ENCODE data around the gene SPIRE1. TPM values are rescaled to one million over a fixed set of nuclear protein-coding genes. Genes with fewer than 3 reads are reported as not detected.
"Not testable (repeated sequence)": the region's sequence is repeated elsewhere in the genome, so short reads cannot be mapped to it uniquely, and the experiment has no call there.

Gene SPIRE1
- total RNA-seq, 1 experiment from 2014 or later = 15.2 TPM

DNA sequence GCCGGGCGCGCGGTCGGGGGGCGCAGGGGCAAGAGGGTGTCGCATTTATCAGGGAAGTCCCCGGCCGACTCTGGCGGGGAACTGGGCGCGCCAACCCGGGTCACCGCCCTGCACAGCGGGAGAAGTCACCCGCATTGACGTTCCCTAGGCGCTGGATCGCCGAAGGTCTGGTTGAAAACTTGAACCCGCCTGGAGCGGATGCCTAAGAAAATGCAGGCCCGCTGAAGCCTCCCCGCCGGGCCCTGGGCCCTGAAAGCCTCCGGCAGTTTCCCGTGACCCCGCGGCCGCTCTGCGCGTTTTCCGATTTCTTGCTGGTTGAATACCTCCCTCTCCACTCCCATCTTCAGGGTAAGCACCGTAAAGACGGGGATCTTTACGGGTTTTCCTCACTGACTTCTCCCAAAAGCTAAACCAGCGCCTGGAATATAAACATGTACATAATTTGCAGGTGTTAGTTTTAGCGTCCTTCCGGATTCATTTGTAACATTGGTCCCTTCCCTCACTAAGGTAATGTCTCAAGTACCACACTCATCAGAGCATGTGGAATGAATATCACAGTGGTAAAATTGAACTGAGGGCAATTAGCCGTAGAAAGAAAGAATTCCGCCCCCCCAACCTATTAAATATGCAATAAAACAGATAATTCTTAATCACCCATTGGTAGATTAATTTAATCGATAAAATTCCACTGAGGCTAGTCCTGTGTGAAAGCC, 675 bp upstream of the SPIRE1 start:
- Histone ChIP-seq H3K4me3 (no peak overlapping the region), H3K4me1 (no peaks in the 10 kb centered on the region), H3K36me3 (no peaks in the 10 kb centered on the region), H3K9me3 (replicated peaks) (no peaks in the 10 kb centered on the region), H3K27ac (no peak overlapping the region), H3K27me3 (no peaks in the 10 kb centered on the region)
- no peak for DNase-seq

DNA sequence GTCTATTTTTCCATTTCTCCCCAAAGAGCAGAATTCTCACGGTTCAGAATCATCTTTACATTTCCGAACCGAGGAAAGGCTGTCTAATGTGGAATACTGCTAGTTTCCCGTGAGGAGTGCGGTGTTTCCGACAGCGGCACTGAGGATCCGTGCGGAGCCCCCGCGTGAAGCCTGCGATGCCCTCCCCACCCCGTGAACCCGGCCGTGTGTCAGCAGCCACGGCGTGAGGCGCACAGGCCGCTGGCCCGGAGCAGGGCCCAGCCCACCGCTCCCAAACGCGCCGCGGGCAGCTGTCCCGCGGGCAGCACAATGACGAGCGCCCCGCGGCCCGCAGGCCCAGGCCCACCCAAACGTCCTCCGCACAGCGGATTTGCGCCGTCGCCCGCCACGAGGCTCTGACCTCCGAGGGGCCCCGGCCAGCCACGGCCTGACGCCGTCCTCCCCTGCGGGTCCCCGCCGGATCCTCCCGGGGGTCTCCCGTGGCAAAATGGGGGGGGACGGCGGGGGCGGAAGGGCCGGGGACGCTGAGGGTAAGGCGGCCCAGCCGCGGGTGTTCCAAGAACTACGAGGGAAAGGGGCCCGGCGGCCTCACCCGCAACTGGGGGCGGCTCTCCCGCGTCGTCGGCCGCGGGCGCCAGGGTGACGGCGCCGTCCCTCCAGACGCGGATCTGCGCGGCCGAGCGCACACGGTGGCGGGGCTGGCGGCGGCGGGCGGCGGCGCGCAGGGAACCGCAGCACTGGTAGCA, 796 bp downstream of the SPIRE1 start:
- Histone ChIP-seq H3K4me1 (peaks cover 1% of the 10 kb centered on the region; the same call in 1 of the 2 replicates), H3K4me3 (peak overlapping the region; percentile 78), H3K27me3 (no peaks in the 10 kb centered on the region), H3K27ac (peak overlapping the region; percentile 62), H3K36me3 (no peaks in the 10 kb centered on the region), H3K9me3 (replicated peaks) (no peaks in the 10 kb centered on the region)
- peak; percentile 29 to 54 for DNase-seq

DNA sequence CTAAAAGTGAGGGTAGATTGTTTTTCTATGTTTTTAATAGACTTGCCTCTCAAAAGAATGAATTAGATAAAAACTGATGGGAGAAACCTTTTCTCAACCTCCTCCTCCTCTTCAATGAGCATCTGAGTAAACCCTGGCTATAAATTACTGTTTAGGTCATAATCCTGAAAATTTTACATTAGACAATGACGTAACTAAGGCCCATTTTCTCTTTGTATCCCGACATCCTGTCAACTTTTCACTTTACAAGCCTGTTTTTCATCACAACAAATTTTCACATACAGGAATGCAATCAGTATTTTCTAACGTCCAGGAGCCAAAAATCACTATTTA, 1.3 kb downstream of the SPIRE1 start:
- peak in 1 of 2 experiments; percentile 8 for DNase-seq
- Histone ChIP-seq H3K27ac (peak overlapping the region; percentile 62), H3K4me1 (peaks cover 5% of the 10 kb centered on the region; the same call in 1 of the 2 replicates)

DNA sequence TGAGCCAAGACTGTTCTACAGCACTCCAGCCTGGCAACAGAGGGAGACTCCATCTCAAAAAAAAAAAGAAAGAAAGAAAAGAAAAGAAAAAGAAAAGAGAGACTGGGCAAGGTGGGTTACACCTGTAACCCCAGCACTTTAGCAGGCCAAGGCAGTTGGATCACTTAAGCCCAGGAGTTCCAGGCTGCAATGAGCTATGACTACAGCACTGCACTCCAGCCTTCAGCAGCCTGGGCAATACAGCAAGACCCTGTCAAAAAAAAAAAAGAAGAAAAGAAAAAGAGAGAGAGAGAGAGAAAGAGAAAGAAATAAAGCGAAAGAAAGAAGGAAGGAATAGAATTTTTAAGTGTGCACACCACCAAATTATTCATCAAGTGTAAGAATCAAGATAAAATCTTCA, 2.9 kb downstream of the SPIRE1 start:
- H3K36me3 ChIP-seq = no peaks in the 10 kb centered on the region
- H3K9me3 ChIP-seq (replicated peaks) = no peaks in the 10 kb centered on the region
- no peaks in the 10 kb centered on the region for H3K27me3 ChIP-seq
- DNase-seq = no peak
- H3K27ac ChIP-seq = no peak overlapping the region
- no peak overlapping the region for H3K4me3 ChIP-seq
- H3K4me1 ChIP-seq = peaks cover 5% of the 10 kb centered on the region; the same call in 1 of the 2 replicates

More for the DNA sequence above, 1.3 kb downstream of the SPIRE1 start:
- no peaks in the 10 kb centered on the region for H3K9me3 ChIP-seq (replicated peaks)
- H3K27me3 ChIP-seq = no peaks in the 10 kb centered on the region
- peak overlapping the region; percentile 78 for H3K4me3 ChIP-seq
- H3K36me3 ChIP-seq = no peaks in the 10 kb centered on the region

DNA sequence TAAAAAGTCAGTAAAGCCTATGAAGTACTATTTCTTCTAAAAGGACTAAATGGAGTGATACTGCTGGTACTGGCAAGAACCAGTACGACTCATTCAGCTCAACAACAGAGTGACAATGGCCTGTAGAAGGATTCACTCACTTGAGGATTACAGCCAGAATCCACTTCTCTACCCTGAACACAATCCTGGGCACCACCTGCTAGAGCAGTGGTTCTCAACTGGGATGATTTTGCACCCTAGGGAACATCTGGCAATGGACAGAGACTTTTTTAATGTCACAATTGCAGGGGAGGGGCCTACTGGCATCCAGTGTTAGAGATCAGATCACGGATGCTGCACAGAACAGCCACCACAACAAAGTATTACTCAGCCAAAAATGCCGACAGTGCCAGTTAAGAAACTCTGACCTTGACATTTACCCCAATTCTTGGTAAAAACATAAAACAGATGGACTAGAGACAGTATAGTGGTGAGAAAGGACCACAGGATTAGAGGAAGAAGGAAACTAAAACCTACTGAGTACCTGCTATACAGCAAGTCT, 5.0 kb downstream of the SPIRE1 start:
- H3K4me3 ChIP-seq = no peak overlapping the region
- no peak overlapping the region for H3K27ac ChIP-seq
- H3K36me3 ChIP-seq = no peaks in the 10 kb centered on the region
- no peaks in the 10 kb centered on the region for H3K9me3 ChIP-seq (replicated peaks)
- H3K27me3 ChIP-seq = no peaks in the 10 kb centered on the region
- no peak for DNase-seq
- peaks cover 5% of the 10 kb centered on the region; the same call in 1 of the 2 replicates for H3K4me1 ChIP-seq

DNA sequence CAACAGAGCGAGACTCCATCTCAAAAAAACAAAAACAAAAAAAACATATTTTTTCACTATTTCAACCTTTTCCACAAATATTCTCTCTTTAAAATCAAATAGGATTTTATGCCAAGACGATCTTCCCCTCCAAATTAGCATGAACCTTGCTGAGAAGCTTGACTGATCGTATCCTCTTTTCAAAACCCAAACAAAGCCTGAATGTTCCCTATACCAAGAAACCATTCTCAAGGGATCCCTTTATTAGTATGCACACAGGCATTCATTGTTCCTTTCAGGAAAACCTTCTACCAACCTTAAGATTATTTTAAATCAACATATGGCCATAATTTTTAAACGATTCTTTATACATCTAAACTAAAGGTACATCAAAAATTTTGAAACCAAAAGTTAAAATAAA, 6.3 kb downstream of the SPIRE1 start:
- no peak overlapping the region for H3K4me3 ChIP-seq
- no peaks in the 10 kb centered on the region for H3K27me3 ChIP-seq
- peak overlapping the region; percentile 5; the same call in 1 of the 2 replicates for H3K27ac ChIP-seq
- H3K4me1 ChIP-seq = peaks cover 5% of the 10 kb centered on the region; the same call in 1 of the 2 replicates
- no peaks in the 10 kb centered on the region for H3K9me3 ChIP-seq (replicated peaks)
- DNase-seq = peak in 1 of 2 experiments; percentile 17
- H3K36me3 ChIP-seq = no peaks in the 10 kb centered on the region

DNA sequence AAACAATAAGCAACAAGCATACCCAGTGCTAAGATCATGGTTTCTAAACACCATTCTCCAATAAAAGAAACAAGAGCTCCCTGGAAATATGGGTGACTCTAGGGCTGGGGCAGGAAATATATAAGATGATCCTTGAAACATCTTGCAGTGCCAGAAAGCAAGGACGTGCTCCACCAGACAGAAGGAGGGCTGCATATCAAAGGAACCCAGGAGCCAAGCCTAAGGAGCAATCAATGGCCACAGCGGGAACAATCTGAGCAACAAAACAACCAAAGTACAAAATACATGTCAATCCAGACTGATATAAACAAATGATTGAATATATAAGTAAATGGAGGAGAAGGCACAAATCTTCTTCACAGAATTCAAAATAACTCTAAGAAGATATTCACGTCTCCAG, 10.1 kb downstream of the SPIRE1 start:
- no peaks in the 10 kb centered on the region for H3K36me3 ChIP-seq
- H3K4me1 ChIP-seq = peaks cover 5% of the 10 kb centered on the region; the same call in 1 of the 2 replicates
- no peak overlapping the region for H3K27ac ChIP-seq
- H3K27me3 ChIP-seq = no peaks in the 10 kb centered on the region
- no peaks in the 10 kb centered on the region for H3K9me3 ChIP-seq (replicated peaks)
- DNase-seq = no peak
- H3K4me3 ChIP-seq = no peak overlapping the region

DNA sequence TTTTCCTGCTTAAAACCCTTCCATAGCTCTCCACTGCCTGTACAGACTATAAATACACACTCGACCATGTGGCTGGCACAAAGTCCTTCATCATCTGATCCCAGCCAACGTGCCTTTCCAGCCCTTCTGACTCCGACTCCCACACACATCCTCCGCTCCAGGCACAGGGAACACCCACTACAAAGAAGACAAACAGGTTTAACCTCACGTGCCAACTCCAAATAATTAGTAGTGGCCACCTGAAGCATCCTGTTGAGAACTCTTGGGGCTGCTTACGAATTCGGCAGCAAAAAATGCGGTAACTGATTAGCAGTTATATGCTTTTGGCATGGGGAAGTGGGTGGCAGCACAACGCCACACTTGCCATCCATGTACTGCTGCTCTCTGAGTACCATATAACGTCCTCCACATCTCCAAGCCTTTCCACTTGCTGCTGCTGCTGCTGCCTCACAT, 12.1 kb downstream of the SPIRE1 start:
- Histone ChIP-seq H3K9me3 (replicated peaks) (no peaks in the 10 kb centered on the region), H3K27me3 (no peaks in the 10 kb centered on the region), H3K36me3 (no peaks in the 10 kb centered on the region), H3K4me1 (no peaks in the 10 kb centered on the region), H3K4me3 (no peak overlapping the region), H3K27ac (no peak overlapping the region)
- no peak for DNase-seq

DNA sequence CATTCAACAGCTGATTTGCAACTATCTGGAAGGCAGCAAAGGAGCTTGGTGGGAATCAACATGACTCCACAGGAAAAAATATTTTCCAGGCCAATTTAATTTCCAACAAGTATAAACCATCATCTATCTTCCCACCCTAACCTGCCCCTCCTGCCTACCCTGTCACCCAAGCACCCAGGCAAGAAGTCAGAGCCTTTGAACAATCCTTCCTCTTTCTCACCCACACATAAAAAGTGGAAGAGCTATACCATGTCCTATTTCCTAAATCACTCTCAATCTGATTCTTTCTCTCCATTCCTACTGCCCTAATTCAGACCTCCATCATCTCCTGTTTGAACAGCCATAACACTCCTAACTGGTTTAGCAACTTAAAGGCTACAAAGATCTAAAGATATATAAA, 12.7 kb downstream of the SPIRE1 start:
- Histone ChIP-seq H3K9me3 (replicated peaks) (no peaks in the 10 kb centered on the region), H3K27ac (no peak overlapping the region), H3K36me3 (no peaks in the 10 kb centered on the region), H3K27me3 (no peaks in the 10 kb centered on the region), H3K4me3 (no peak overlapping the region), H3K4me1 (no peaks in the 10 kb centered on the region)
- DNase-seq = no peak

DNA sequence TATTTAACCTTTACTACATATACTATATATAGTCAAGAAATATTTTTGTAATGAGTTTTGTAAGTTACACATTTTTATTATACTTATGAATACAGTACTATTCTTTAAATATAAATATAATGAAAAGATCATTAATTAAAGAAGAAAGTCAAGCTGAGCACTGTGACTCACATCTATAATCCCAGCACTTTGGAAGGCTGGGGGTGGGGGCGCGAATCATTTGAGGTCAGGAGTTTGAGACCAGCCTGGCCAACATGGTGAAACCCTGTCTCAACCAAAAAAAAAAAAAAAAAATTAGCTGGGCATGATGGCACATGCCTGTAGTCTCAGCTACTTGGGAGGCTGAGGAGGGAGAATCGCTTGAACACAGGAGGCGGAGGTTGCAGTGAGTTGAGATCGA, 14.2 kb downstream of the SPIRE1 start:
- not testable (repeated sequence) for DNase-seq; H3K4me1 ChIP-seq; H3K9me3 ChIP-seq (replicated peaks)

DNA sequence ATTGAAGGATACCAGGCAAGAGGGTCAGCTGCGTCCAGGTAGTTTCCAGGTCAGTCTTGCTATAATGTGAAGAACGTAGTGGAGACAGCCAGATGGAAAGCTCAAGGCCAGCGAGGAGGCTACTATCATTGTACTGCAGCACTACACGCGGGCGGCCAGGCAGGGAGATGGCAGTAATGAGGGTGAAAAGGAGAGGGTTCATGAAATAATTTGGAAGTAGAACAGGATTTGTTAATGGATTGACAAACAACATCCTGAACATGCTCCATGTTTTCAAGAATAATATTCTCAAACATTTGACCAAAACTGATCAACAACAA, 17.1 kb downstream of the SPIRE1 start:
- H3K27ac ChIP-seq = no peak overlapping the region
- H3K27me3 ChIP-seq = no peaks in the 10 kb centered on the region
- no peak overlapping the region for H3K4me3 ChIP-seq
- no peak for DNase-seq
- no peaks in the 10 kb centered on the region for H3K4me1 ChIP-seq
- no peaks in the 10 kb centered on the region for H3K9me3 ChIP-seq (replicated peaks)
- no peaks in the 10 kb centered on the region for H3K36me3 ChIP-seq

More for the DNA sequence above, 14.2 kb downstream of the SPIRE1 start:
- H3K27me3 ChIP-seq, H3K27ac ChIP-seq, H3K4me3 ChIP-seq, H3K36me3 ChIP-seq: not testable (repeated sequence)

DNA sequence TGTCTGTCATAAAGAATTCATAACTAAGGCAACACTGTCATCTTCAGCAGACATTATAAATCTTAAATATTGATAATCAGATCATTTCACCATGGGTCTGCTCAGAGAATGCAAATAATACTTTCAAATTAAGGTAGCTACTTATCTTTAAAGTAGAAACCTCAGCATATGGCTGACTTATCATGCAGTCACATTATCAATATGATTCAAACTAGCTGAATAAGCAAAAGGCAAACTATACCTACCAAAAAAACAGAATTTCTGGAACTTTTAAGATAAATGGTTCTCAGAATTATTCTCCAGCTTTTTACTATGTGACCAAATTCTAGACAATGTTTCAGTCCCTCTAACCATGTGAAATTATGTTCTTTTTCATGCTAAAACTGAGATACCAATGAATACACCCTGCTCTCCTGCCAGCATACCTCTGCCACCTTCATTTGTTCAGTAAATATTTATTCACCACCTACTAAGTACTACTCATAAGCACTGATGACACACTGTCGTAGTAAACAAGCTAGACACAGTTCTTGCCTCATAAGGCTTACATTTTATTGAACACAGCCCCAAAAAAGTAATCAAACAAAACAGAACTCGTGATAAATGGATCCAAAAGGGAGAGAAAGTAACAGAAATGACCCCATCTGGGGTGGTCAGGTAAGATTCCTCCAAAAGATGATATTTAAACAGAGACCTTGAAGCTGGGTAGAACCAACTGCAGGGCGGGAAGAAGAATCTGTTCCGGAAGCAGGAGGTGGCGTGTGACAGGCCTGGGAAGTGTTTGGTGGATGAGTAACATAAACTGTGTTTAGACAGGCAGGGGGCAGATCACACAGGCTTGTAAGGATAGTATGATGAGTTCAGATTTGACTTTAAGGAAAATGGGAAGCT, 17.7 kb downstream of the SPIRE1 start:
- no peak overlapping the region for H3K4me3 ChIP-seq
- no peak for DNase-seq
- H3K27ac ChIP-seq = no peak overlapping the region
- no peaks in the 10 kb centered on the region for H3K9me3 ChIP-seq (replicated peaks)
- H3K27me3 ChIP-seq = no peaks in the 10 kb centered on the region
- no peaks in the 10 kb centered on the region for H3K36me3 ChIP-seq
- H3K4me1 ChIP-seq = no peaks in the 10 kb centered on the region

DNA sequence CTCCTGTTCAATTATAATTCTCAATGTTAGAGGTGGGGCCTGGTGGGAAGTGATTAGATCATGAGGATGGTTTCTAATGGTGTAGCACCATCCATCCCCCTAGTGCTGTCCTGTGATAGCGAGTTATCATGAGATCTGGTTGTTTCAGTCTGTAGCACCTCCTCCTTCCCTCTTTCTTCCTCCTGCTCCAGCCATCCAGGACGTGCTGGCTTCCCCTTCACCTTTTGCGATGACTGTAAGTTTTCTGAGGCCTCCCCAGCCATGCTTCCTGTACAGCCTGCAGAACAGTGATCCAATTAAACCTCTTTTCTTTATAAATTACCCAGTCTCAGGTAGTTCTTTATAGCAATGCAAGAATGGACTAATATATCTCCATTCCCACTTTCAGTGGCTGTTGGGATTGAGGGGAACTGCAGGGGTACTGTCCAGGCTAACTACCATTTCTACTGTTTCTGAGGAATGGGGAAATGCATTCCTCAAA, 19.2 kb downstream of the SPIRE1 start:
- no peaks in the 10 kb centered on the region for H3K27me3 ChIP-seq
- H3K9me3 ChIP-seq (replicated peaks) = no peaks in the 10 kb centered on the region
- no peaks in the 10 kb centered on the region for H3K36me3 ChIP-seq
- H3K4me1 ChIP-seq = no peaks in the 10 kb centered on the region
- H3K27ac ChIP-seq = no peak overlapping the region
- H3K4me3 ChIP-seq = no peak overlapping the region
- no peak for DNase-seq

DNA sequence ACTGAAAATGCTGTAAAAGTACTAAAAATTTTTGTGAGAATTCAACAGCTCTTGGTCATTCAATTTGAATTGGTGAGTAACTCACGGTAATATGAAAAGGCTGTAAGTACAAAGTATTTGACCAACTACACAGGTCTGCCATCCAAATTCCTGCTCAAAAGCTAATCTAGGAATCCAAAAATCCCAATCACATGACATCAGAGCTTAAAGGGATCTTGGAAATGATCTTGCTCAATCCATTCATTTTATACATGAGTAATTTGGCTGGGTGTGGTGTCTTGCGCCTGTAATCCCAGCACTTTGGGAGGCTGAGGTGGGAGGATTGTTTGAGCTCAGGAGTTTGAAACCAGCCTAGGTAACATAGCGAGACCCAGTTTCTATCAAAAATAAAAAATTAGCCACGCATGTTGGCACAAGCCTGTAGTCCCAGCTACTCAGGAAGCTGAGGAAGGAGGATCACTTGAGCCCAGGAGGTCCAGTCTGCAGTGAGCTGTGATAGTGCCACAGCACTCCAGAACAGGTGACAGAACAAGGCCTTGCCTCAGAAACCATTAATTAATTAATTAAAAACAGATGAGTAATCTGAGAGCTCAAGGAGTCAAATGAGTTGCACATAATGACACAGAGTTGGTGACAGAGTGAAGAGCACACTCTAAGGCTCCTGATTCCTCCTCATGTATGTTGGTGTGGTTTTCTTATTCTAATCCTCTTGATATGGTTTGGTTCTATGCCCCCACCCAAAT, 19.8 kb downstream of the SPIRE1 start:
- no peak for DNase-seq
- no peaks in the 10 kb centered on the region for H3K4me1 ChIP-seq
- H3K4me3 ChIP-seq = no peak overlapping the region
- no peaks in the 10 kb centered on the region for H3K36me3 ChIP-seq
- H3K9me3 ChIP-seq (replicated peaks) = no peaks in the 10 kb centered on the region
- no peak overlapping the region for H3K27ac ChIP-seq
- H3K27me3 ChIP-seq = no peaks in the 10 kb centered on the region

Measured in SJCRH30 (cell line).